ENCODE results near the gene S100A5.
A peak's percentile ranks its signal among the peaks of the same experiment; 100 is the strongest.

- no peak for TF ChIP-seq CTCF (IDR thresholded peaks at IDR 0.05)
- peak; percentile 31 for TF ChIP-seq POLR2AphosphoS5 (IDR thresholded peaks at IDR 0.05)
Measured at GRCh38 chr1:153534226-153534924, 6.4 kb downstream of the S100A5 start.

All from gastroesophageal sphincter (tissue), 3 donors.